OCI-LY3 (cell line): ENCODE measurements around the gene FTCD.

Experiments used
- CTCF ChIP-seq: fragments of 200-600, 300-600 bp; sonication (generic); IDR thresholded peaks from 2 replicates; pipeline ENCODE4 v1.5.1; 2014; ENCODE audit warnings: antibody characterized with exemption, low read length, low read depth
- EZH2phosphoT487 ChIP-seq: fragments of 200-600 bp; shearing (Covaris generic); IDR thresholded peaks from 2 replicates; pipeline ENCODE4 v1.6.1; 2018; ENCODE audit warnings: antibody characterized with exemption, mixed run types, low read depth

DNA sequence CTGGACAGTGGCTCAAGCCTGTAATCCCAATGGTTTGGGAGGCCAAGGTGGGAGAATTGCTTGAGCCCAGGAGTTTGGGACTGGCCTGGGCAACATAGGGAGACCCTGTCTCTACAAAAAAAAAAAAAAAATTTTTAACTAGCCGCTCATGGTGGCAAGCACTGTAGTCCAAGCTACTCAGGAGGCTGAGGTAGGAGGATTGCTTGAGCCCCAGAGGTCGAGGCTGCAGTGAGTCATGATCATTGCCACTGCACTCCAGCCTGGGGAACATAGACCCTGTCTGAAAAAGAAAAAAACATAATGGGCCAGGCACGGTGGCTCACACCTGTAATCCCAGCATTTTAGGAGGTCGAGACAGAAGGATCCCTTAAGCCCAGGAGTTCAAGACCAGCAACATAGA lies 23.6 kb upstream of the FTCD start:
- TF ChIP-seq CTCF (no peak), EZH2phosphoT487 (no peak)
